ENCODE data around the gene SLC6A19. TPM values are rescaled to one million over a fixed set of nuclear protein-coding genes. Genes with fewer than 3 reads are reported as not detected.

SLC6A19 gene
- total RNA-seq, 1 experiment from 2014 or later = not detected

GRCh38 chr5:1167728-1168709 is 33.4 kb upstream of the SLC6A19 start:
- ChIA-PET CTCF (interaction anchor here (0.6 to 1.0 kb wide), 4 partner anchors 29 to 305 kb away, joined by 3 to 4 read pairs (median 4); no protein-coding TSS in a partner anchor), POLR2A (ENCODE audit: unreplicated experiment) (no interaction called here)
- H3K36me3 ChIP-seq (ENCODE audit: low read depth, low read length) = no peaks in the 10 kb centered on the region
- H3F3A ChIP-seq (ENCODE audit: low read length, unreplicated experiment) = no peaks in the 10 kb centered on the region
- no peaks in the 10 kb centered on the region for H3K27me3 ChIP-seq (ENCODE audit: low read length)
- DNase-seq = peak; percentile 84
- H3K9ac ChIP-seq (ENCODE audit: low read length) = no peak overlapping the region
- no peaks in the 10 kb centered on the region for H3K79me2 ChIP-seq (ENCODE audit: low read length)
- H3K4me1 ChIP-seq (ENCODE audit: insufficient read depth, low read length) = peaks cover 7% of the 10 kb centered on the region; the same call in 1 of the 2 replicates
- H2AFZ ChIP-seq (ENCODE audit: low read length) = peak overlapping the region; percentile 81
- H3K4me2 ChIP-seq (ENCODE audit: low read length) = peak overlapping the region; percentile 94
- no peaks in the 10 kb centered on the region for H4K20me1 ChIP-seq (ENCODE audit: low read length)
- no TSS peak for BruUV-seq (replicated peaks)
- no peaks in the 10 kb centered on the region for H3K9me2 ChIP-seq (replicated peaks; ENCODE audit: low read length)
- no peaks in the 10 kb centered on the region for H3K9me3 ChIP-seq (ENCODE audit: low read length)
- peak overlapping the region; percentile 65 for H3K4me3 ChIP-seq (ENCODE audit: low read length)
- H3K27ac ChIP-seq (ENCODE audit: low read length) = no peak overlapping the region
- peak; percentile 92 for ATAC-seq
- TF ChIP-seq CTCF (conservative IDR thresholded peaks at IDR 0.05; ENCODE audit: low read depth, low read length) (peak; percentile 81), EZH2phosphoT487 (IDR thresholded peaks at IDR 0.05; ENCODE audit: borderline replicate concordance, low read length) (no peak)
- intact Hi-C loops (cut with micrococcal nuclease) = loop anchor here (1.0 to 10.0 kb wide), 4 partner anchors 34 to 477 kb away; partner anchors contain the start of gene NKD2

GRCh38 chr5:1168796-1169195 is 32.6 kb upstream of the SLC6A19 start:
- H3K27ac ChIP-seq (ENCODE audit: low read length) = no peak overlapping the region
- H4K20me1 ChIP-seq (ENCODE audit: low read length) = no peaks in the 10 kb centered on the region
- no peak overlapping the region for H3K4me2 ChIP-seq (ENCODE audit: low read length)
- no TSS peak for BruUV-seq (replicated peaks)
- no peak for TF ChIP-seq EZH2 (IDR thresholded peaks at IDR 0.05; ENCODE audit: low read length, unreplicated experiment)
- TF ChIP-seq EZH2phosphoT487 (IDR thresholded peaks at IDR 0.05; ENCODE audit: borderline replicate concordance, low read length) = no peak
- TF ChIP-seq CTCF (conservative IDR thresholded peaks at IDR 0.05; ENCODE audit: low read depth, low read length) = no peak
- H3K4me3 ChIP-seq (ENCODE audit: low read length) = no peak overlapping the region
- ChIA-PET POLR2A (ENCODE audit: unreplicated experiment) (no interaction called here), CTCF (no interaction called here)
- H3K9ac ChIP-seq (ENCODE audit: low read length) = no peak overlapping the region
- H3K9me3 ChIP-seq (ENCODE audit: low read length) = no peaks in the 10 kb centered on the region
- H2AFZ ChIP-seq (ENCODE audit: low read length) = no peak overlapping the region
- no peaks in the 10 kb centered on the region for H3K9me2 ChIP-seq (replicated peaks; ENCODE audit: low read length)
- H3F3A ChIP-seq (ENCODE audit: low read length, unreplicated experiment) = no peaks in the 10 kb centered on the region
- H3K79me2 ChIP-seq (ENCODE audit: low read length) = no peaks in the 10 kb centered on the region
- no peaks in the 10 kb centered on the region for H3K27me3 ChIP-seq (ENCODE audit: low read length)
- H3K4me1 ChIP-seq (ENCODE audit: insufficient read depth, low read length) = peaks cover 7% of the 10 kb centered on the region
- intact Hi-C loops (cut with micrococcal nuclease) = loop anchor here (1.0 to 10.0 kb wide), 2 partner anchors 164 to 477 kb away; partner anchors contain the start of gene NKD2
- H3K36me3 ChIP-seq (ENCODE audit: low read depth, low read length) = no peaks in the 10 kb centered on the region
- ATAC-seq (no peak), DNase-seq (no peak)
